Natural killer cell treated with Interleukin-12 subunit alpha and Interleukin-12 subunit beta and Interleukin-15 and Interleukin-18, amount 100 ng/mL, for 72 hours (primary cell): Measurements from ENCODE around the gene GPR63. TPM values are rescaled to one million over a fixed set of nuclear protein-coding genes. Genes with fewer than 3 reads are reported as not detected.
A peak's percentile ranks its signal among the peaks of the same experiment; 100 is the strongest.
"Not testable (repeated sequence)": the region's sequence is repeated elsewhere in the genome, so short reads cannot be mapped to it uniquely, and the experiment has no call there.

Source experiments
- ATAC-seq, 2 donors: fragments of 150-1000 bp; cut with Tn5 transposase in 1 of 2; sonication (Bioruptor Pico), chemical (Tn5 transposase) in 1 of 2; 2 replicates each; pipeline ENCODE4 v1.10.0; 2021
- DNase-seq: peaks from one replicate; pipeline ENCODE4 v3.0.0; 2022; ENCODE audit warnings: low spot score
- H3K27ac Mint-ChIP-seq, 2 donors: 1 replicate in 1 of 2; 2 replicates in 1 of 2; pipeline ENCODE4 v1.8.0; 2022; ENCODE audit warnings: mixed read lengths in 2 of 2, mild to moderate bottlenecking in 1 of 2, moderate library complexity in 1 of 2
- H3K27me3 Mint-ChIP-seq, 2 donors: 1 replicate in 1 of 2; 2 replicates in 1 of 2; pipeline ENCODE4 v1.8.0; 2022; ENCODE audit warnings: mixed read lengths in 2 of 2
- H3K36me3 Mint-ChIP-seq: one replicate; pipeline ENCODE4 v1.8.0; 2022; ENCODE audit warnings: mixed read lengths
- H3K4me1 Mint-ChIP-seq, 2 donors: 1 replicate in 1 of 2; 2 replicates in 1 of 2; pipeline ENCODE4 v1.8.0; 2022; ENCODE audit warnings: low read depth in 2 of 2, mixed read lengths in 2 of 2, mild to moderate bottlenecking in 1 of 2
- H3K4me3 Mint-ChIP-seq: one replicate; pipeline ENCODE4 v1.8.0; 2022; ENCODE audit warnings: mixed read lengths
- H3K9me3 Mint-ChIP-seq: 2 replicates; pipeline ENCODE4 v1.8.0; 2022; ENCODE audit warnings: mixed read lengths
- total RNA-seq, 2 donors: library from RNA; stranded (reverse); gene quantifications; one replicate each; pipeline ENCODE4 v1.2.3, GENCODE V29; 2022

Gene GPR63, protein sequence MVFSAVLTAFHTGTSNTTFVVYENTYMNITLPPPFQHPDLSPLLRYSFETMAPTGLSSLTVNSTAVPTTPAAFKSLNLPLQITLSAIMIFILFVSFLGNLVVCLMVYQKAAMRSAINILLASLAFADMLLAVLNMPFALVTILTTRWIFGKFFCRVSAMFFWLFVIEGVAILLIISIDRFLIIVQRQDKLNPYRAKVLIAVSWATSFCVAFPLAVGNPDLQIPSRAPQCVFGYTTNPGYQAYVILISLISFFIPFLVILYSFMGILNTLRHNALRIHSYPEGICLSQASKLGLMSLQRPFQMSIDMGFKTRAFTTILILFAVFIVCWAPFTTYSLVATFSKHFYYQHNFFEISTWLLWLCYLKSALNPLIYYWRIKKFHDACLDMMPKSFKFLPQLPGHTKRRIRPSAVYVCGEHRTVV
- total RNA-seq = under 1 TPM; 0.14 to 0.70 TPM

DNA sequence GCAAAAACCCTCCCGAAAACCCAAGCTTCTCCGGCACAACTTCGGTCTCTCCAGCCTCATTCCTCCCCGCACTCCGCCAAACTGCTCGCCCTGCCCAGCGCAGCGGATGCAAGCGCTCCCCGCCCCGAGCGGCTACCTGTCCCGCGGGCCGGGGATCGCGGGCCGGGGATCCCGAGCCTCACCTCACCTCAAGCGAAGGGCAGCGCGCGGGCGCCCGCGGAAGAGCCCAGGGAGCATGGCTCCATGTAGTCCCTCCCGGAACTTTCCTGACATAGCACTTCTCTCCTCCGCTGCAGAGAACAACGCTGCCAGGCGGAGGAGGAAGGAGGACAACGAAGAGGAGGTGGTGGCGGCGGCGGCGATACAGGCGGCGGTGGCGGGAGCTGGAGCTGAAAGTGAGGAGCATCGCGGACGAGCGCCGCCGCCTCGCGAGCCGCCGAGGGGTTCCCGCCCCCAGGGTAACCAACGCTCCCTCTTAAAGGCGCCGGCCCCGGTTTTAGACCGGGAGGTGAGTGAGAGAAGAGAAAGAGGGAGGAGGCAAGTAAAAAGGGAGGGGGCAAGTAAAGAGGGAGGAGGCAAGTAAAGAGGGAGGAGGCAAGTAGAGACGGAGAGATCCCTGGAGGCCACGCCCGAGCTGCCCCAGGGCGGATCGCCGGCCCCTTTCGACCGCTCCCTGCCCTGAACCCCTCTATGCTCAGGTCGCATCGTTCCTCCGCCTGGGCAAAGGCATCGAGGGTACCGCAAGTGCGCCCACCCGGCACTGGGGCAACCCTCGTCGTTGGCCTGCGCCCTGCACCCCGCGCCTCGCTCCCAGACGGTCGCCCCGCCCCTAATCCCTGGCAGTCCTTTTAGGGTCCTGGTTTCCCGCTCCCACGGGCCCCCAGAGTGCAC lies at the start of gene GPR63:
GPR63 (minus strand) TSS at position 397 of the 891 bp plus-strand sequence. CDS start 37,746 bp downstream, outside the sequence.
- peak; percentile 90 to 92 for ATAC-seq
- DNase-seq = peak; percentile 71
- Mint-ChIP-seq H3K4me1 (peaks cover 18% of the 10 kb centered on the region in 2 donors), H3K36me3 (no peaks in the 10 kb centered on the region), H3K9me3 (no peaks in the 10 kb centered on the region), H3K27me3 (peaks cover 30 to 74% of the 10 kb centered on the region in 2 donors), H3K4me3 (peak within 1 kb of the TSS; percentile 86), H3K27ac (peak within 1 kb of the TSS in 1 of 2 donors; percentile 56)

GRCh38 chr6:96886519-96886918 lies 49.2 kb upstream of the GPR63 start:
- Mint-ChIP-seq H3K9me3 (no peaks in the 10 kb centered on the region), H3K36me3 (no peaks in the 10 kb centered on the region), H3K4me1 (no peaks in the 10 kb centered on the region), H3K27me3 (peaks cover 6 to 11% of the 10 kb centered on the region in 2 donors), H3K4me3 (no peak overlapping the region), H3K27ac (no peak overlapping the region)
- DNase-seq (no peak), ATAC-seq (no peak)

- ATAC-seq = peak in 1 of 2 donors; percentile 43
- H3K27ac Mint-ChIP-seq, H3K4me3 Mint-ChIP-seq, H3K9me3 Mint-ChIP-seq, H3K36me3 Mint-ChIP-seq, DNase-seq, H3K4me1 Mint-ChIP-seq: not testable (repeated sequence)
- peaks cover 6 to 14% of the 10 kb centered on the region in 2 donors for H3K27me3 Mint-ChIP-seq
Measured at GRCh38 chr6:96885187-96885631, 47.9 kb upstream of the GPR63 start.

DNA sequence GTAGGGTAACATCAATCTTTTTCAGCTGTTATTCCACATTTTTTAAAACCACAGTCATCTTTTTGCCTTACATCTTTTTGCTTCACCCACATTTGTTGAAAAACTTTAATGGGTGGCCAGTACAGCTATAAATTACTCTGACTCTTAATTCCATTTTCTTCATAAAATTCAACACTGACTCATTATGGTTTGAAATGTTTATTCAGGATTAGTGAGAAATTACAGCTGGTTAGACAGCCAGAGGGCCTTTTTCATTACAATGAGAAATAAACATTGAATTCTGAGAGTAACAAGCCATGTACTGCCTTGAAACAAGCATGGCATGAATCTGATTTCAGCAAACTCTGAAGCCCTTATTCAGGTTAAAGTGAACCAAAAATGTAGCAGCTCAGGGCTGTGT lies 40.9 kb upstream of the GPR63 start:
- DNase-seq = no peak
- no peaks in the 10 kb centered on the region for H3K36me3 Mint-ChIP-seq

DNA sequence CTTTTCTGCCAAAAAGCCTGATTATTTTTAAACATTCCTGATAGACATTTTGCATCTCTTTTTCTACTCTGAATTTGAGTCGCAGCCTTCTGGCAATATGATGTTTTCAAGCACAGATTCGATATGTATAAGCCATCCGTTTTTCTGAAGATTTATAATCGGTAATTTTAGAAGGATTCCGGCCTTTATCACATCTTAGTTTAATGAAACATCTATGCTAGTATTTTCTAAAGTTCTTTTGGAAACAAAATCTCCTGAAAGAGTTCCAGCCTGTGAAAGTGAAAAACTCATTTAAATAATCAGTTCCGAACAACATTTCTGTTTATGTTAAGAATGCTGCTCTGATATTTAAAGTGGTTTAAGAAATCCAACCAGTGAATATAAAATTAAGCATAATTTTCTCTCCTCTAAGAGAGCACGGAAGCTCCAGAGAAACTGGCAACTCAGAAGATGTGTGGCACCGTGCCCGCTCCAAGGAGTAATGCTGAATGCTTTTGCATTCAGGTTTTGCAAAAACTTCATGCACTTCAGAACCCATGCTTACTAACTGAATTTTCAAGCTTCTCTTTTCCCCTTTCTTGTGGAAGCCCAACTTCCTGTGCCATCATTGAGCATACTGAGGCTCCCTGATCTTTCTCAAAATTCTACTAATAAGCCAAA lies 39.7 kb upstream of the GPR63 start:
- DNase-seq = no peak
- ATAC-seq = no peak
- Mint-ChIP-seq H3K27me3 (peaks cover 8 to 15% of the 10 kb centered on the region in 2 donors), H3K27ac (no peak overlapping the region), H3K9me3 (no peaks in the 10 kb centered on the region), H3K4me3 (no peak overlapping the region), H3K36me3 (no peaks in the 10 kb centered on the region), H3K4me1 (no peaks in the 10 kb centered on the region)

More for the DNA sequence above, 40.9 kb upstream of the GPR63 start:
- peaks cover 8 to 12% of the 10 kb centered on the region in 2 donors for H3K27me3 Mint-ChIP-seq
- H3K9me3 Mint-ChIP-seq = no peaks in the 10 kb centered on the region
- H3K4me1 Mint-ChIP-seq = no peaks in the 10 kb centered on the region
- no peak for ATAC-seq
- no peak overlapping the region for H3K4me3 Mint-ChIP-seq
- H3K27ac Mint-ChIP-seq = no peak overlapping the region

- Mint-ChIP-seq H3K4me1 (no peaks in the 10 kb centered on the region), H3K9me3 (no peaks in the 10 kb centered on the region), H3K4me3 (no peak overlapping the region), H3K27ac (no peak overlapping the region), H3K27me3 (peaks cover 14 to 21% of the 10 kb centered on the region in 2 donors), H3K36me3 (no peaks in the 10 kb centered on the region)
- ATAC-seq = no peak
- DNase-seq = no peak
Measured at GRCh38 chr6:96872976-96873375, 35.7 kb upstream of the GPR63 start.

DNA sequence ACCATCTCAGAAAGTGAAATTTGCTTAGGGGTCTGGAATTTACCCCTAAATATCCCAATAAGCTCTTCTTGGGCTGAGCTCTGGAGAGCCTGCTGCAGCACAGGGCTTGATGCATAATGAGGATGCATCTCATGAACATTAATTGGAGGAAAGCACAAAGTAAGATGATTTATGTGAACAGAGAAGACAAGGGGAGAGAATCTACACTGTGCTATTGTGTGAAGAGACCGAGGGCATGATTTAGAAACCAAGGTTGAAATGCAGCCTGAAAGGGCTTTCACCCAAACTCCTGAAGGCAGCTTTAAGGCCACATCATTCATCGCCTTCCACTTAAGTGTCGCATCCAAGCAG lies 27.8 kb upstream of the GPR63 start:
- DNase-seq (no peak), ATAC-seq (no peak)
- H3K9me3 Mint-ChIP-seq = no peaks in the 10 kb centered on the region
- no peaks in the 10 kb centered on the region for H3K4me1 Mint-ChIP-seq
- no peak overlapping the region for H3K27ac Mint-ChIP-seq
- H3K27me3 Mint-ChIP-seq = peaks cover 32 to 55% of the 10 kb centered on the region in 2 donors
- no peaks in the 10 kb centered on the region for H3K36me3 Mint-ChIP-seq
- no peak overlapping the region for H3K4me3 Mint-ChIP-seq

DNA sequence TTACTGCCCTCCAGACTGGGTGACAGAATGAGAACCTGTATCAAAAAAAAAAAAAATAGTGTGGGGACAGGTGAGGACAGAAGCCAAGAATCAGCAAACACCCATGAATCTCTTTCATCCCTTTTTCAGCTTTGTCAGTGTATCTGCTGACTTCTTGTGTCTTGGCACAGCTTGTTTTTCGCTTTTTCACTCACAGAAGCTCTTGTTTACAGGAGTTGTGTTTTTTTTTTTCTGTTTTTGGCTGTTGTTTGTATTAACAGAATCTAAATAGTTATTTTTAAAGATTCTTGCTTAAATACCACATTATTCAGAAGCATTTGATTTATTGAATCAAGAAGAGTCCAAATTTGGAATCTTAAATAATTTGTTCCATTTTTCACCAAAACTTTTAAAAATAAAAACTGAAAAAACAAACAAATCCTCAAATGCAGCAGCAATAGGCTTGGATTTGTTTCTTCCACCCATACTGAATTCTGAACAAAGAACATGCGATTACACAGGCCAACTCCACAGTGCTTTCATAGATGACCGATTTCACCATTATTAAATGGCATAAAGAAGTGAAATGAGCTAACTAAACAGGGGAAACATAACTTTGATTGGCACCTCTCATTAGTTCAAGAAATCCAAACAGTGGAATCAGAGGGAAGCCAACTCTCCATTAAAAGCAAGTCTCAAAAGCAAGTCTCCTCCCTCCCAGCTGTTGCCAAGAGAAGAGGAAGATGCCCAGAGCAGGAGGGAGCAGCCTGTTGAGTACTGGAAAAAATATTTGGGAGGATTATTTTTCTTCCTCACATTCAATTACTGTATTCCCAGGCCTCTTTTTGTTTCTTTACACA lies 27.2 kb upstream of the GPR63 start:
- no peak for DNase-seq
- H3K4me1 Mint-ChIP-seq = no peaks in the 10 kb centered on the region
- no peak overlapping the region for H3K27ac Mint-ChIP-seq
- ATAC-seq = no peak
- no peaks in the 10 kb centered on the region for H3K36me3 Mint-ChIP-seq
- H3K9me3 Mint-ChIP-seq = no peaks in the 10 kb centered on the region
- no peak overlapping the region for H3K4me3 Mint-ChIP-seq
- H3K27me3 Mint-ChIP-seq = peaks cover 34 to 58% of the 10 kb centered on the region in 2 donors

DNA sequence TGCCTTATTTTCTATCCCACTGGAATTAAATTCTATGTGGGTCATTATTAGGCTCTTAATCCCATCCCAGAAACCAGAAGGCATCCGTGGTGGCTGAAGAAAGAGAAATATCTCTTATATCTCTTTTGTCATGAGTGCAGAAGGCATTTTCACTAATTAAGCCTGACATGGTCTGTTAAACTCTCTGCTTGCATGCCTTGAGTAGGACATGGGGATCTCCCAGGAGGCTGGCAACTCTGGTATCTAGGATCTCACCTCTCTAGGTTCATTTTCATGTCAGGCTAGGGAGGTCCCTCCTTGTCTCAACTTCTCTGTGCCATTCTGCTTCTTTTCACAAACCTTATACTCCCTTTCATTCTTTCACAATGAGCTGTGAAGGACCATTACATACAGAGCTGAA lies 25.3 kb upstream of the GPR63 start:
- Mint-ChIP-seq H3K4me3 (no peak overlapping the region), H3K27ac (no peak overlapping the region), H3K4me1 (no peaks in the 10 kb centered on the region), H3K27me3 (peaks cover 33 to 61% of the 10 kb centered on the region in 2 donors), H3K36me3 (no peaks in the 10 kb centered on the region), H3K9me3 (no peaks in the 10 kb centered on the region)
- DNase-seq (no peak), ATAC-seq (no peak)

GRCh38 chr6:96861588-96861987 lies 24.3 kb upstream of the GPR63 start:
- H3K9me3 Mint-ChIP-seq = no peaks in the 10 kb centered on the region
- DNase-seq (no peak), ATAC-seq (no peak)
- no peaks in the 10 kb centered on the region for H3K4me1 Mint-ChIP-seq
- no peaks in the 10 kb centered on the region for H3K36me3 Mint-ChIP-seq
- peaks cover 38 to 67% of the 10 kb centered on the region in 2 donors for H3K27me3 Mint-ChIP-seq
- H3K4me3 Mint-ChIP-seq = no peak overlapping the region
- H3K27ac Mint-ChIP-seq = no peak overlapping the region

DNA sequence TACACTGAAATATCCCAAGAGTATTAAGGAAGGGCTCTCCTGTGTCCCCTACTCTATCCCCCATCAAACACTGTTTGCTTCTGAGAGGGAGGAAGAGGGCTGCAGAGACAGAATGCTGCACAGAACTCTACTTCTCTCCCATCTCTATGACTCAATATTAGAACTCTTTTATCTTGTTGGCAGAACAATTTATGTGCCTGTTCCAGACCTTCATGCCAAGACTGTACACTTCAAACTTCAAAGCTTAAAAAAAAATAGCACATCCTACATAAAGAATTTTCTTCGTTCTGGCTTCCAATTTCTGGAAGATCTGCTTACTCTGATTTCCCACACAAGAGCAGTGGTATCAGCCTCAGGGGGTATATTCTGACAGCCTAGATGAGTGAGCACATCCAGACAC lies 19.6 kb upstream of the GPR63 start:
- no peaks in the 10 kb centered on the region for H3K36me3 Mint-ChIP-seq
- no peak for ATAC-seq
- H3K9me3 Mint-ChIP-seq = no peaks in the 10 kb centered on the region
- peaks cover 26 to 34% of the 10 kb centered on the region in 2 donors for H3K27me3 Mint-ChIP-seq
- no peaks in the 10 kb centered on the region for H3K4me1 Mint-ChIP-seq
- H3K27ac Mint-ChIP-seq = no peak overlapping the region
- DNase-seq = no peak
- no peak overlapping the region for H3K4me3 Mint-ChIP-seq

DNA sequence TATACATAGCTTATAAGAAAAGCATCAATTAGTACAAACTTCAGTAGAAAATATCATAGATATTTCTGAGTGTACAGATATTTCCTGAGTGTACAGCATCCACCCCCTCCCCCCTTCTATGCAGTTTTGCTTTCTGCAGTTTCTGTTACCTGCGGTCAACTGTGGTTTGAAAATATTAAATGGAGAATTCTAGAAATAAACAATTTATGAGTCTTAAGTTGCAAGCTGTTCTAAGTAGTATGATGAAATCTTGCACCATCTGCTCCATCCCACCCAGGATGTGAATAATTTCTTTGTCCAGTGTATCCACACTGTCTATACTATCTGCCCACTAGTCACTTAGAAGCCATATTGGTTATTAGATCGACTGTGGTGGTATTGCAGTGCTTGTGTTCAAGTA lies 15.8 kb upstream of the GPR63 start:
- Mint-ChIP-seq H3K9me3 (no peaks in the 10 kb centered on the region), H3K4me3 (no peak overlapping the region), H3K27me3 (peaks cover 17 to 20% of the 10 kb centered on the region in 2 donors), H3K27ac (no peak overlapping the region), H3K36me3 (no peaks in the 10 kb centered on the region), H3K4me1 (no peaks in the 10 kb centered on the region)
- no peak for ATAC-seq
- DNase-seq = no peak

DNA sequence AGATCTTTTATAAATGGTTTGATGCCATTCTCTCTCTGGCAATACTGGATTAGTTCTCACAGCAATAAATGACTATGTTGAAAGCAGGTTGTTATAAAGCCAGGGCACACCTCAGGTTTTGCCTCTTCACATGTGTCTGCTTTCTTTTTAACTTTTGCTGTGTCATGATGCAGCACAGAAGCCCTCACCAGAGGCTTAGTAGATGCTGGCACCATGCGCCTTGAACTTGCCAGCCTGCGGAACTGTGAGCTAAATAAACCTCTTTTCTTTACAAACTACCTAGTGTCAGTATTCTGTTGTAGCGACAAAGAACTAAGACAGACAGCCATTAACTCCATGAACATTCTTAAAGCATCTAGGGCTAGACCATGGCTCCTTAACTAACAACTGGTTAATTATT lies 15.3 kb upstream of the GPR63 start:
- H3K27me3 Mint-ChIP-seq = peaks cover 20% of the 10 kb centered on the region in 2 donors
- DNase-seq (no peak), ATAC-seq (no peak)
- no peaks in the 10 kb centered on the region for H3K4me1 Mint-ChIP-seq
- no peaks in the 10 kb centered on the region for H3K36me3 Mint-ChIP-seq
- no peaks in the 10 kb centered on the region for H3K9me3 Mint-ChIP-seq
- H3K27ac Mint-ChIP-seq = no peak overlapping the region
- H3K4me3 Mint-ChIP-seq = no peak overlapping the region
